NB4 (cell line): Measurements from ENCODE around the gene GCSAM.

ENCODE experiments used
- CTCF ChIP-seq: IDR thresholded peaks from one replicate; pipeline ENCODE4 v1.5.1; 2012; ENCODE audit warnings: low read depth, low read length
- POLR2A ChIP-seq: IDR thresholded peaks from 2 replicates; pipeline ENCODE4 v1.6.1; 2011; ENCODE audit warnings: mild to moderate bottlenecking; ENCODE audit not compliant: insufficient read length; ENCODE audit errors: extremely low read depth

- TF ChIP-seq POLR2A (no peak), CTCF (no peak)
Measured at GRCh38 chr3:112116748-112117186, 16.3 kb downstream of the GCSAM start.
